DOHH2 (cell line): Measurements from ENCODE around the gene PPP2R5B.

Source experiments
- CTCF ChIP-seq: fragments of 200-600 bp; sonication (generic); IDR thresholded peaks from one replicate; pipeline ENCODE4 v1.5.1; 2014; ENCODE audit warnings: antibody characterized with exemption, mild to moderate bottlenecking, low read depth, low read length; ENCODE audit not compliant: poor library complexity, severe bottlenecking
- EZH2phosphoT487 ChIP-seq: fragments of 200-600 bp; sonication (generic); IDR thresholded peaks from 2 replicates; pipeline ENCODE4 v1.6.1; 2017; ENCODE audit warnings: borderline replicate concordance, mild to moderate bottlenecking, antibody characterized with exemption, low read length, moderate library complexity, mixed read lengths

DNA sequence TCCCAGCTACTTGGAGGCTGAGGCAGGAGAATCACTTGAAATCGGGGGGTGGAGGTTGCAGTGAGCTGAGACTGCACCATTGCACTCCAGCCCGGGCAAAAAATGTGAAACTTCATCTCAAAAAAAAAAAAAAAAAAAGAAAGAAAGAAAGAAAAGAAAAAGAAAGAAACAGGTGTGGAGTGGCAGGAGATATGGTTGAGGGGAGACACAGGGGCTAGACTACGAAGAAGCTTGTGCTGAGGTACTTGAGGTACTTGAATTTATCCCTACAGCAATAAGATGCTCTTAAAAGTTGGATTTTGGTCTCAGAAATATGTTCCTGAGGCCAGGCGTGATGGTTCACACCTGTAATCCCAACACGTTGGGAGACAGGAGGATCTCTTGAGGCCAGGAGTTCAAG is 49.6 kb downstream of the PPP2R5B start:
- TF ChIP-seq CTCF (no peak), EZH2phosphoT487 (no peak)
